GM19455 (cell line): Measurements from ENCODE around the gene RBP4.

ENCODE experiments used
- ATAC-seq: cut with Tn5 transposase; IDR thresholded peaks from one replicate; pipeline ENCODE4 v1.9.1; 2021; ENCODE audit not compliant: unreplicated experiment

RBP4 gene

DNA sequence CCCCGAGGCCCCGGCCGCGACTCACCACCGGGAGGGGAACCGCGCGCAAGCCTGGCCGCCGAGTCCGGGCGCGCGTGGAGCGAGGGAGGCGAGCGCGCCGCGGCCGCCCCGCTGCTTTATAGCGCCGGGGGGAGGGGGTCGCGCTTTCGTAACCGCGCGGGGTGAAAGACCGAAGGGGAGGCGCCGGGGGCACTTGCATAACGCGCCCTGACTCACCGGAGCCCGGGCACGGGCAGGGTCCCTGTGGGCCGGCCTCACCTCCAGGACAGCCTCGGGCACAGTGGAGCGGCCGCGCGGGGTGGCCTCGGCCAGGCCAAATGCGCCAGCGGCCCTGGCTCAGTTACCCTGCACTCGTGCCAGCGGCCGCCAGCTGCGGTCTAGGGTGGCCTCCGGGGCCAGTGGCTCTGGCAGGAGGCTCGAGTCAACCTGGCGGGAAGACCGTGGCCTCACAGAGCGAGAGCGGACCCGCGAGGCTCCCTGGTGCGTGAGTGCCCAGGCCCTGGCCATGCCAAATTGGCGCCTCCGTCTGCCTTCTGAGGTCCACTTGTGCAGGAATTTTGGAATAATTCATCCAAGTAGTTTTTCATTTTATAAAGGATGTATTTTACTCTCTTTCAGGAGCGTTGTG lies at the start of gene RBP4:
Gene RBP4 (minus strand): TSS at position 90 of the 628 bp plus-strand sequence. CDS start 207 bp downstream, outside the sequence.
- ATAC-seq, result no peak

DNA sequence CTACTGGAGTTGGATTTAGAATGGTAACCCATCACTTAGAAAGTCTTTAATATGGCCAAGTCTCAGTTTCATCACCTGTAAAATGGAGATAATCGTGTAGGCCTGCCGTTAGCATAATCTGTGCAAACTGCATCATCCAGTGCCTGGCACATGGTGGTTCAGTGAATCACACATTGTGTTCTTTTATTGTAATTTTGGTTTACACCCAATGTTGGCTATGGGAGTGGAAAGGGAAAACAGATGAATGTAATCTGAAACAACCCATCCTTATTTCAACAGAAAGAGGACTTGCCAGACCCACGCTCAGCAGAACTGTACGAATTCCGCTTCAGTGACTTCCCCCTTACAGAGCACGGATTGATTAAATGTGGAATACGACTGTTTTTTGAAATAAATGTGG lies 38.8 kb upstream of the RBP4 start:
- no peak for ATAC-seq

DNA sequence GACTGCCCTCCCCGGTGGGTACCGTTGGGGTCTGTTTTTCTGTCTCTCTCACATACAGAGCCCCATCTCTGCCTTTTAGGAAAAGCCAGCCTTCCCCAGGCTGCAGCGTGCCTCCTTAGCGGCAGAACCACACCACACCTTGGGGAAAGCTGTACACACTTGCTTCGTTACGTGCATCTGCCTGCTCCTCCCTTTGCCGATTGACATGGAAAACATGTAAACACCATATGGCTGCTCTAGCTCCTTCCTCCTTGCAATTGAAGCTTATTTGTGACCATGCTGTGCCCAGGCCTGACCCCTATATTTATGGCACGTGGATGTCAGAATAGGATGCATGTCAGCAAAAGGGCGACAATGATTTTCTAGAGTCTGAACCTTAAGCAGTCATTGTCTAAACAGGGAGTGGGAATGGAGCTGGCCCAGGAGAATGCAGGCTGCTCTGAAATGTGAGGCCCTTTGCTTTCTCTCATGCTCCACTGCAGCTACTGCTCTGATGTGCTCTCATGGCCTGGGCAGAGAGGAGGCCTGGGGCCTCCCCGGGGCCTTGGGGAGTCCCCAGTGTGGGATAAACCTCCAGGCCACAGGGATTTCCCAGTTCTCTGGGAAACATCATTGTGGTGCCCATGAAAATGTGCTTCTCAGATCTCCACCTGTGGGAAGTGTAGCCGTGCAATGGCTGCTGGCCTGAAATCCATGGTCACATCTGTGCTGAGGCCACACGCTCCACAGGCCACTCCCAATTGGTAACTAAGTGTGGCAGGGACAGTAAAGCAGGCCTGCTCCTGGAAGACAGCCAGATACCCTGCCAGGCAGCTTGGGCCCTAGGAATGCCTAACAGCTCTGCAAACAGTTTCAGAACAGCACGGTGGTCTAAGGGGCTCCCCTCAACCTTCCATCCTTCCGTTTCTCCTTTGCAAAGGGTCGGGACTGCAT lies 29.9 kb upstream of the RBP4 start:
- no peak for ATAC-seq

DNA sequence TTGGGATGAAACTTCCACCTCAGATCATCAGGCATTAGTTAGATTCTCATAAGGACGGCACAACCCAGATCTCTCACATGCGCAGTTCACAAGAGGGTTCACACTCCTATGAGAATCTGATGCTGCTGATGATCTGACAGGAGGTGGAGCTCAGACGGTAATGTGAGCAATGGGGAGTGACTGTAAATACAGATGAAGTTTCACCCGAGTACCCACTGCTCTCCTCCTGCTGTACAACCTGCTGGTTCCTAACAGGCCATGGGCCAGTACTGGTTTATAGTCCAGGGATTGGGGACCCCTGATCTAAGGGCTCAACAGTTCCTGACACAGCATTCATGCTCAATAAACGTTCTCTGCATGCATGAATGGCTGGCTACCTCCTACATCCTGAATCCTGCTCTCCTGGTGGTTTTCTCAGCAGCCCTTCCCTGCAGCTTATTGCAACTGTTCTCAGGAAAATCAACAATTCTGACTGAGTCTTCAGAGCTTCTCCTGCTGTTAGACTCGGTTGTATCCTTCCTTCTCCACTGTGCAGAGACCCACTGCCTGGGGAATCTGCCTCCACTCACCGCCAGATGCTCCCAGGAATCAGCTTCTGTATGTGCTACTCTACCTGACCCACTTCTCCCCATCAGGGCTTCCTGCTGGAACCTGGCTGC lies 28.7 kb upstream of the RBP4 start:
- no peak for ATAC-seq

DNA sequence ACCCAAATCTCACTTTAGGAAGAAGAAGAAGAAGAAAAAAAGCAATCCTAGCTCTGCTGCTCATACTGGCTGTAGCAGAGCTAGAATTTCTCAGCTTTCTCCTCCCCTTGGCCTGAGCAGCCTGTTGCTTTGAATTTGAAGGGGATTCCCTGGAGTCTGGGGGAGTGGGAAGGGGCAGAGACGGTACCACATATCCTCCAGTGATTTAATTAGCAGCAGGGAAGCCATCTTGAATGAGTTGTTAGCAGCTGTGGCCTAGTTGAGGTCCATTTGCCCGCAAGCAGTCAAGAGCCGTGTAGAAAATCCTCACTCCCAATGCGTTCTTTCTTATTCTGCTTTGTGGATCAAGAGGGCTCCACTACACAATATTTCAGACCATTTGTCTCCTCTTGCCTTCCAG lies 27.8 kb upstream of the RBP4 start:
- no peak for ATAC-seq

DNA sequence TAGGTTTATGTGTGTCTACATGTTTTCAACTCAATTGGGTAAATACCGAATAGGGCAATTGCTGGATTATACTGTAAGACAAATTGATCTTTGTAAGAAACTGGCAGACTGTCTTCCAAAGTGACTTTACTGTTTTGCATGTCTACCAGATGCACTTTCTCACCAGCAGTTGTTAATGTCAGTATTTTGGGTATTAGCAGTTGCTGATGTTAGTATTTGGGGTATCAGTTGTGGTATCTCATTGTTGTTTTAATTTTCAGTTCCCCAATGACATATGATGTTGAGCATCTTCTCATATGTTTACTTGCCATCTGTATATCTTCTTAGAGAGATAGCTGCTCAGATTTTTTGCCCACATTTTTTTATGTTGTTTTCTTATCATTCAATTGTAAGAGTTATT lies 21.9 kb upstream of the RBP4 start:
- peak; percentile 59 for ATAC-seq

DNA sequence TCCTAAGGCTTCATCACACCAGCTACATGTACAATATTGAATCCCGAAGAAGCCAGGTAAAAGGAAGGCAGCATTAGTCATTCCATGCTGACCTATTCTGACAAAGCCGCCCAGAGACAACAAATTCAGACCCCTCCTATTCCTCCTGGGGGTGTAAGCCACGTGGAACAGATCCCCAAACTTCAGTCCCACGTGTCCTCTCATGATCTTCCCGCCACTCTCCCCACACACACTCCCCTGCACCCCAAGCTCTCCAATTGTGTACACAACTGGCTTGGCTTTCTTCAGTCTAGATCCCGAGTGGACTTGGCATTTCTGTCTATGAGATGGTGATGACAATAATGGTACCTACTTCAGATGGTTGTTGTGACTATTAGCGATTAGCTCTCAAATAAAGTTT lies 19.9 kb upstream of the RBP4 start:
- no peak for ATAC-seq

DNA sequence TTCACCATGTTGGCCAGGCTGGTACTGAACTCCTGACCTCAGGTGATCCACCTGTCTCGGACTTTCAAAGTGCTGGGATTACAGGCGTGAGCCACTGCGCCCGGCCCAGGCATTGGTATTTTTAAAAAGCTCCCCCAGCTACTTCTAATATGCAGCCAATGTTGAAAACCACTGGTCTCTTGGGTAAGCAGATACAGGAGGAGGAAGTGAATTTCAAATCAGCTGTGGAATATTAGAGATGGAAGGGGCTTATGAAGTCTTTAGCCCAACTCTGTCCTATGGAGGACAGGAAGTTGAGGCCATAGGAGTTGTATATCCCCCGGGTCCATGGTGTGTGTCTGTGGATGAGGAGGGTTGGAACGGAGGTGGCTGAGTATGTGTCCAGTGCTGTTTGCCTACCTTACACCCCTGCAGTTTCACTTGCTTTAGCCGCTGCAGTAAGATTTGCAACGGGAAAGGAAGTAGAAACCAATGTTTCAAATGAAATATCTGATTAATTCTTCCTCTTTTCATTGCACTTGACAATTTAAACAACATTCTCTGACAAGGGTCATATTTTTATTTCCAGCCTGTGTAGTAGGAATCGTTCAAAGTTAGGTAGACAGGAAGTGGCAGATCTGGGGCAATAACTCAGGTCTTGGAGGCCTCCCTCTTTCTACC lies 14.7 kb upstream of the RBP4 start:
- ATAC-seq, result no peak

DNA sequence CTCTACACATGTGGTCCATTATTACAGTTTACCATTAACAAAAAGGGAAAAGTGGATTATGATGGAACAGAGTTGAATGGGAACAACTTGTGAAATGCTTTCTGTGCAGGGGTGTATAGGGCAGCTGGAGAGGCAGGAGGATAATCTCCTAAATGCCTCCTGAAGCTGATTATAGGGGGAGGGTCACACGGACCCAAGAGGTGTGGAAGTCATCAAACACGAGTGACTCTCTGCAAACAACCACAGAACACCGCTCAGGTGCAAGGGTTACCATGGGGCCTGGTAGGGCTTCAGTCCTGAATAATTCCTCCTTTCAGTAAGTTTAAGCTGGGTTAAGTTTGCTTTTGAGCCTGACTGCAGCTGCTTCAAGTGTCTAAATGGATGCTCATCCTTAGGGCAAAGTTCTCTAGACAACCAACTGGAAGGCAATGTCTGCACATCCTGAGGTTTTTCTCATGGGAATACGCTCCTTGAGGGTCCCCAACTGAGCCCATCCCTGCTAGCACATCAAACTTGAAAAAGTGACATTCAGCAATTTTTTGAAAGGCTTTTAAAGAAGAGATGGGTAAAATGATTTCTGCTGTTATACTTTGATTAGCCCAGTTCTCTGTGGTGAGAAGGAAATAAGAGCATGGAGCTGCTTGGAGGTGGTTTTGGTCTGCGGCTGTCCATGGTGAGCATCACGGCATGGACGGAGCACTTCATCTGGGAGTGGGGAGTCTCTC lies 13.2 kb upstream of the RBP4 start:
- ATAC-seq, result no peak

DNA sequence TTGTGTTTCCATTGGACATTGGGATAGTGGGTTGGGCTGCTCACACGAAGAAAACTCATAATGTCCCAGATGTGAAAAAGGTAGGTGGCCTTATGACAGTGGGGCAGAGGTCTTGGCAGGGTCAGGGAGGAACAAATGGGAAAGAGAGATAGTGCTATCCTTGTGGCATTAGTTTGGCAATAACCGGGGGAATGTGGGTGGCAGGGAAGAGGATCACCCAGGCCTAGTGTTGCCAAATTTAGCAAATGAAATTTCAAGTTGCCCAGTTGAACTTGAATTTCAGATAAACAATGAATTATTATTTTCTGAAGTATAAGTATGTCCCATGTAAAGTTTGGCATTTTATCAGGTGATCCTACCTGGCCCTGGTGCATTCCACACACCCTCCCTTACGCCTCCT lies 12.1 kb upstream of the RBP4 start:
- ATAC-seq, result no peak

DNA sequence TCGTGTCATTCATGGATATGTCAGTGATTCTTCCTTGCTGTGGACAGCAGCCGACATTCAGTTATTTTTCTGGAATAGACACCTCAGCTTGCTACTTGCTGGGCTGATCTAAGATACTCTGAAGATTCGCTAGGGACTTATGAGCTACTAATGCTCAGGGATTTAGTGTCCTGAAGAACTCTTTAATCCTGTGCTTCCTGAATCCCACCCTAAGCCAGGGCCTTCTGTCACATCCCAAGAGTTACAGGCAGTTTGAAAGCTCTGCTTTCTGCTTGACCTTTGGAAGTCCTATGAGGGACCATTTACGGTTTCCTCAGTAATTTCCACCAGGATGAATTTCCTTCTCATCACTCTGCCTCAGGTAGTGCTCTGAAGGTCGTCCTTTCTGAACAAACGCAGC lies 11.3 kb upstream of the RBP4 start, which contains the start of gene PDE6C:
Gene PDE6C (plus strand): TSS at position 227 of the 400 bp plus-strand sequence. CDS start 189 bp downstream, outside the sequence.
- no peak for ATAC-seq

DNA sequence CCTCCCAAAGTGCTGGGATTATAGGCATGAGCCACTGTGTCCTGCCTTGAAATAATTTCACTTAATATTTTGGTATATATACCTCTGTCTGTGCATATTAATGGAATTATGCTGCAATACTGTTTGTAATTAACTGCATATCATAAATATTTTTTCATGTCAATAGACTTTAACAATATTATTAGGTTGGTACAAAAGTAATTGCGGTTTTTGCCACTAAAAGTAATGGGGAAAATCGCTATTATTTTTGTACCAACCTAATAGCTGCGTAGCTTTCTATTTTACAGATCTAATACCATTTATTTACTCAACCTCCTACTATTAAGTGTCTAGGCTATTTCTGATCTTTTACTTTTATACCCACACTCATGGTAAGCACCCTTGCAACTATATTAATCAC lies 7.4 kb upstream of the RBP4 start:
- ATAC-seq, result no peak

DNA sequence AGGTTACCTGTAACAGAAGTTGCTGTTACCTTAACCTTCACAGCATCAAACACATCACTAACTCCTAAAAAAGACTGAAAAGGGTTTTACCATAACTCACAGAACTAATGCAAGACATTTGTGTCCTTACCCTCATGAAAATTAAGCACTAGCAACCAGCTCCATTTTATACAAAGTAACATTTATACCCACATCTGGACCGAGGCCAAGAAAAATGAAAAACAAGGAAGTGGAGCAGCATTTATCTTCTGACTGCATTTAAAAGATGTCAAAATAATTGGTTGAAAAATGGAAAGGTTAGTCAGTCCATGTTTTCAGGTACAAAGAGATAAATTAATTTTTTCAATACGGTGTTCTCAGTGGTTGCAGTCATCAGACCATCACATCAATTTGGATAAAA lies 3.1 kb upstream of the RBP4 start:
- ATAC-seq, result no peak

DNA sequence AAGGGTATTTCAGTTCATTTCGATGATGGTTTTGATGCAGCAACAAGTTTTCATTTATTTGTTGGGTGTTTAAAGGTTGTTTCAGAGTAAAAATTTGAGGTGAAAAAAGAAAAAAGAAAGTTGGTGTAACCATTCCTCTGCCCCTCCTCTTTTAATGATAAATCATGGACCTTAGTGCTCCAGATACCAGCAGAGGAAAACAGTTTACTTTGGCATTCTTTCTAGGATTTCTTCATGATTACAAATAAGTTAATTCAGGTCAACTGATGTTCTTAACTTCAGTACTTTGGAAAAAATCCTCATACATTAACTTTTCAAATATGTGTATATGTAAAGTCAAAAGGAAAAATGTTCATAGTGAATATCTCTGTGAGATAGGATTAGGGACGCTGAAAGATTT lies 2.0 kb upstream of the RBP4 start:
- no peak for ATAC-seq

DNA sequence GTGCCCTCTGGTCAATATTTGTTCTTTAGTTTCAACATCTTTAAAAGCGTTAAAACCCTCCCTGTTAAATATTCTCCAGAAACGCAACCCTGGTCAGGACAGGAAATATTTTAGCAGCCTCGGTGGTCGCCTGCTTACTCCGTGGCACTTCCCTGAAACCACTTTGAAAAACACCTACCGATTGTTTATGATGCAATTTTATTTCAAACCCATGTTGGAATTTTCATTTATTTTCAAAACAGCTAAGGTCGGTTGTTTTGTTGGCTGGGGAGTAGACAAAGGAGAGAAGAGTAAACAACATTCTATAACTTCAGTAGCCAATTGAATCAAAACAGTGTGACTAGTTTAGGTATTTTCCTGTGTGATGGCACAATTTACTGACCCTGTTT lies 733 bp upstream of the RBP4 start:
- no peak for ATAC-seq

DNA sequence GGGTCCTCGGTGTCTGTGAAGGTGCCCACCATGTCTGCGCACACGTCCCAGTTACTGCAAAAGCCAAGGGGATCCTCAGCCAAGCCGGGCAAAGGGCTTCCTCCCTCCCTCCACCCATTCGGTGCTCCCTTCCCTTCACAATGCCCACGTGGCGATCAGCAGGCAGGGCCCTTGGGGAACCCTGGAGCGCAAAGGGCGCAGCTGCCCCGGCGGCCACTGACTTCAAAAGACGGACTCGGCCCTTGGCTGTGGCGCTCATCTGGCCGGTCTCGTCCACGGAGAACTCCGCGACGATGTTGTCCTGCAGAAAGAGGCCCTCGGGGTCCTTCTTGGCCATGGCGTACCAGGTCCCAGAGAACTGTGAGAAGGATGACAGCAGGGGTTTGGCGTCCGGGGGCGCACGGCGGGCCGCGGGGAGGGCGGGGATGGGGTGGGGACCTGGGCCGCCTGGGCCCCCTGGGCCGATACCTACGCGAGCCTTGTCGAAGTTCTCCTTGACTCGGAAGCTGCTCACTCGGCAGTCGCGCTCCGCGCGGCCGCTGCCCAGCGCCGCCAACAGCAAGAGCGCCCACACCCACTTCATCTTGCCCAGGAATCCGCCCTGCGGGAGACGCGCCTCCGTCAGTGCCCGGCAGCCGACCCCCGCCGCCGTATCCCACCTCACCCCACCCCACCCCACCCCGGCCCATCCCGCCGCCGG lies 439 bp downstream of the RBP4 start:
- no peak for ATAC-seq

DNA sequence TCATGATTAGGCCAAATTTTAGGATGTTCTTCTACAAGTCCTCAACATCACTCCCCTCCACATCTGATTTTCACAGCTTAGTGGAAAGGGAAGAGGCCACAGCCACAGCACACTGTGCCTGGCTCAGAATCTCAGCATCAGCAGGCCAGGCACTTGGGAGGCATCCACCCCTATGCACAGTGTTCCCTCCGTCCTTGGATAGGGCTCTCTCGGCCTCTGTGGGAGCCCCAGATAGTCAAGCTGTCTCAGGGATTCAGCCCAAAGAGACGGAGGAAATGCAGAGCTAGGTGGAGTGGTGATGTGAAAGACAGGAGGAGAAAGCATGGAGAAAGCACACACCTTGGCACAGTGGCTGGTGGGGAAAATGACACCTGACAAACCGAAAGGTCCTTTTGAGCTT lies 1.3 kb downstream of the RBP4 start:
- no peak for ATAC-seq

DNA sequence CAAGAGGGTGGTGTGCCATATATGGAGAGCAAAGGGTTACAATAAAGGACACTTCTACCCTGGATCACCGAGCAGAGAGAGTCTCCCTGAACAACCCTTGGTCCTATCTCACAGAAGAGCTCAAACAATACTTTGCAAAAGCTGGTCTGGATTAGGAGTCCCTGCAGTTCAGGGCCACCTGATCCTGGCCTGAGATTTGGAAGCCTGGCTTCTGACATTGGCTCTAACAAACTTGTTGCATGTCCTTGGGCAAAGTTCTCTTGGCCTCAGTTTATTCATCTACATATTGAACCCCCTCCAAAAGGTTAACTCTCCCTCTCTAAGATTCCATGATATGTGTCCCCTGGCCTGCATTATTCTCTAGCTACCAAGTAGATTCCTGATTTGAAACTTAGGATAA lies 1.7 kb downstream of the RBP4 start:
- ATAC-seq, result no peak

DNA sequence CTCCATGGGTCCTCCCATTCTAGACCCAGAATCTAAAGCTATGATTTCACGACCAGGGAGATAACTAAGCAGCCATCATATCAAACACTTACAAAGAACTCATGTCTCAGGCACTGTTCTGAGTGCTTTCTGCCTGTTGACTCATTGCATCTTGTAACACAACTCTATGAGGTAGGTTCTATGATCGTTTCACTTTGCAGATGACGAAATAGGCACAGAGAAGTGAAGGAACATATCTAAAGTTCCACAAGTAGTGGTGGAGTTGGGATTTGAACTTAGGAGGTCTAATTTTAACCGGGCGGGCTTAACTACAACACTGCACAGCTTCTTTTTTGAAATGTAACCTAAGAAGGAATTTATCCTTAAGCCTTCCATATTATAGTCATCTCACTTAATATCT lies 2.9 kb downstream of the RBP4 start:
- ATAC-seq, result no peak

DNA sequence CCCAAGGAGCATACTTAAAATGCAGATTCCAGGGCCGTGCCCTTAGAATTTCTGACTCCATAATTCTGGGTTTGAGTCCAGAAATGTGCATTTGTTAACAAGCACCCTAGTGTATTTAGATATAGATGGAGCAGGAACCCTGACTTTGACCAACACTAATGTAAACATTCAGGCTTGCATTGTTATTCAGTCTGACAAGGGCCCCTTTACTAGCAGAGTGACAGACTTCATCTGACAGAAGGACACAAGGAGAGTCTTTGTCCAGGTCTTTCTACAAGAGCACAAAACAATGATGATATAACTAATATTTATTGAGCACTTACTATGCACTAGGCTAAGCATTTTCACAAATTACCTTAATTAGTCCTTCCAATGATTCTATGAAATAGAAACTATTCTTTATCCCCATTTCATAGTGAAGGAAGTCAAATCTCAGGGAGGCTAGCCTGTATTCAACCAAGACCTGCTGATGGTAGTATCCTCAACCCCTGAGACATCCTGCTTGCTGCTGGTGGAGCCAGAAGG lies 3.9 kb downstream of the RBP4 start:
- ATAC-seq, result no peak
